Body of pancreas (tissue), 4 donors: ENCODE results near the gene RBM33. TPM values are rescaled to one million over a fixed set of nuclear protein-coding genes. Genes with fewer than 3 reads are reported as not detected.
A peak's percentile ranks its signal among the peaks of the same experiment; 100 is the strongest.
"Not testable (repeated sequence)": the region's sequence is repeated elsewhere in the genome, so short reads cannot be mapped to it uniquely, and the experiment has no call there.

Source experiments
- ATAC-seq: fragments of 150-250 bp; one replicate; pipeline ENCODE4 v1.9.1; 2016
- DNase-seq, 4 donors: peaks; one replicate each; pipeline ENCODE4 v3.0.0-alpha.2; 2019
- H3K27ac ChIP-seq, 4 donors: fragments of 200-600 bp; sonication (generic); 1 replicate in 3 of 4; 2 replicates in 1 of 4; pipeline versions ENCODE4 v1.5.1 to v1.6.1; 2016 to 2019; ENCODE audit warnings: mild to moderate bottlenecking in 1 of 4, mixed read lengths in 1 of 4, moderate library complexity in 1 of 4
- H3K27me3 ChIP-seq, 2 donors: fragments of 200-600 bp; sonication (generic); one replicate each; pipeline ENCODE4 v1.6.0; 2016; ENCODE audit warnings: mild to moderate bottlenecking in 1 of 2
- H3K36me3 ChIP-seq, 2 donors: fragments of 200-600 bp; sonication (generic); replicated peaks in 1 of 2; 2 replicates each; pipeline ENCODE4 v1.5.1; 2016; ENCODE audit warnings: low read depth in 2 of 2; ENCODE audit not compliant: insufficient read depth in 1 of 2
- H3K4me1 ChIP-seq: fragments of 200-600 bp; sonication (generic); one replicate; pipeline ENCODE4 v1.6.0; 2016
- H3K4me3 ChIP-seq, 2 donors: fragments of 200-600 bp; sonication (generic); 1 replicate in 1 of 2; 2 replicates in 1 of 2; pipeline ENCODE4 v1.5.1; 2016 to 2019
- H3K9me3 ChIP-seq, 3 donors: fragments of 200-600 bp; sonication (generic); 1 replicate in 2 of 3; 2 replicates in 1 of 3; pipeline ENCODE4 v1.5.1; 2016
- POLR2A ChIP-seq, 3 donors: fragments of 450-650 bp; IDR thresholded peaks; one replicate each; pipeline ENCODE4 v1.6.1; 2016; ENCODE audit warnings: antibody characterized with exemption in 3 of 3, mild to moderate bottlenecking in 2 of 3
- WGBS, 2 donors: methylation state at CpG; one replicate each; pipeline ENCODE4 v1.1.5; 2017; 5-methylcytosine and 5-hydroxymethylcytosine counted together
- intact Hi-C: fragments of 100-400 bp; cut with DNase I; formaldehyde crosslinking; loops from one replicate; pipeline ENCODE4 v1.15.1; 2023
- total RNA-seq, 2 donors: library from RNA; depleted of rRNA; stranded (reverse); fragments of >200 nt; gene quantifications; one replicate each; pipeline ENCODE4 v1.1.0, GENCODE V29; 2016
- TF ChIP-seq, protein P1 (sequence below), 7 experiments: fragments of 450-650 bp in 4 of 7; fragments of 200-600 bp in 3 of 7; sonication (generic) in 3 of 7; IDR thresholded peaks; one replicate each; pipeline ENCODE4 v1.5.1; 2016 to 2019; ENCODE audit warnings: antibody characterized with exemption in 7 of 7

Gene RBM33
- total RNA-seq, 2 donors from 2014 or later, result 30.6 to 78.4 TPM

DNA sequence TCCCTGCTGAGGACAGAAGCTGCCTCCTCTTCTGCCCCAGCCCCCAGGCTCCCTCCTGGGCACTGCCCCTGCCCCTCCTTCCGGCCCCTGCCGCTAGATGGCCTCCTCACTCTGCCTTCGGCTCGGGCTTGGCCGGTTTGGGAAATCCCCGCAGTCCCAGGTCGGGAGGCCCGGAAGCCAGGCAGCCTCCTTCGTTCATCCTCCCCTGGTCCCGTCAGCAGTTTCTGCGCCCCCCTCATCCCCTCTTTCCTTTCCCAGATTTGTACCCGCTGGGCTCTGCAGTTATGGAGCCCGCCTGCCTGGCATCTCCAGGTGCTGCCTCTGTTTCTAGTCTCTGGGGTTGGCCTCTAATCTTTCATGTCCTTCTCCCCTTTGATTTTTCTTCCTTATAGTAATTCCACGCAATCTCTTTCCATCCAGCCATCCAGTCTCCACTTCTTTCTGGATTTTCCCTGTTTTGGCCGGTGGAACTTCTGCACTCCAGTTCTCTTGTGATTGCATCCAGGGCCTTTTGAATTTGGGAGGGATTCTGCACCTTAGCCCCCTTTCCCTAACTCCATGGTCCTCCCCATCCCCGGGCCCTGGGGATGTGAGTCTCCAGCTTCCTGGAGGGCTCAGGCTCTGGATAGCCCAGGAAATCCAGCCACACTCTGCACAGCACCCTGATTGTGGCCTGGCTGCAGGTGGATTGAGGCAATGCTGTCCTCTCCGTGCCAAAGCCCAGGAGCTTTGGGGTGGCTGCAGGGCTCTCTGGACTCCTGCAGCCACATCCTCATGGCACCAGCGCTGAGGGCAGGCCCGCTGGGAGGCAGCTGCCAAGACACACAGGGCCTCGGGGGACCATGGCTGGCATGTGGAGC, 171.1 kb downstream of the RBM33 start:
- Histone ChIP-seq H3K4me1 (peaks cover 9% of the 10 kb centered on the region), H3K9me3 (no peaks in the 10 kb centered on the region), H3K4me3 (no peak overlapping the region), H3K27me3 (no peaks in the 10 kb centered on the region), H3K27ac (no peak overlapping the region), H3K36me3 (no peaks in the 10 kb centered on the region)
- DNase-seq (peak; percentile 54 to 76 (median 68)), ATAC-seq (peak; percentile 87)
- intact Hi-C loops, result no loop called here
- WGBS, 2 donors, result 16 to 26% methylated on average over 13 to 20 of the region's 20 CpGs
- no peak for TF ChIP-seq POLR2A (IDR thresholded peaks at IDR 0.05)
- TF ChIP-seq, protein P1, sequence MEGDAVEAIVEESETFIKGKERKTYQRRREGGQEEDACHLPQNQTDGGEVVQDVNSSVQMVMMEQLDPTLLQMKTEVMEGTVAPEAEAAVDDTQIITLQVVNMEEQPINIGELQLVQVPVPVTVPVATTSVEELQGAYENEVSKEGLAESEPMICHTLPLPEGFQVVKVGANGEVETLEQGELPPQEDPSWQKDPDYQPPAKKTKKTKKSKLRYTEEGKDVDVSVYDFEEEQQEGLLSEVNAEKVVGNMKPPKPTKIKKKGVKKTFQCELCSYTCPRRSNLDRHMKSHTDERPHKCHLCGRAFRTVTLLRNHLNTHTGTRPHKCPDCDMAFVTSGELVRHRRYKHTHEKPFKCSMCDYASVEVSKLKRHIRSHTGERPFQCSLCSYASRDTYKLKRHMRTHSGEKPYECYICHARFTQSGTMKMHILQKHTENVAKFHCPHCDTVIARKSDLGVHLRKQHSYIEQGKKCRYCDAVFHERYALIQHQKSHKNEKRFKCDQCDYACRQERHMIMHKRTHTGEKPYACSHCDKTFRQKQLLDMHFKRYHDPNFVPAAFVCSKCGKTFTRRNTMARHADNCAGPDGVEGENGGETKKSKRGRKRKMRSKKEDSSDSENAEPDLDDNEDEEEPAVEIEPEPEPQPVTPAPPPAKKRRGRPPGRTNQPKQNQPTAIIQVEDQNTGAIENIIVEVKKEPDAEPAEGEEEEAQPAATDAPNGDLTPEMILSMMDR (IDR thresholded peaks at IDR 0.05), result peak; percentile 60 to 86 (median 71)

DNA sequence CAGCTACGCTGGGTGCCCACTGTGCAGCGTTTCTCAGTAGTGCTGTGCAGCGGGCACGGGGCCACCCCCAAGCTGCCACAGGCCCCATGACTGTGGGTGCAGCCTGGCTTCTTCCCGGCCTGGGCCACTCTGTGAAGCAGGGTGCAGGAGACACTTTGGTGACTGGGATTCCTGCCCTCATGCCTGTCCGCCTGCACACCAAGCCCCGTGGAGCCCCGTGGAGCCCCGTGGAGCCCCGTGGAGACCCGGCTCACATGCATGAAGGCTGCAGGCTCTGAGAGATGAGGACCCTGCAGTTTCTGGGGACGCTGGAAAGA, 171.7 kb downstream of the RBM33 start:
- Histone ChIP-seq H3K4me1 (peaks cover 8% of the 10 kb centered on the region), H3K4me3 (no peak overlapping the region), H3K27ac (no peak overlapping the region), H3K27me3 (no peaks in the 10 kb centered on the region), H3K36me3 (no peaks in the 10 kb centered on the region), H3K9me3 (no peaks in the 10 kb centered on the region)
- WGBS, 2 donors, result 73 to 83% methylated on average over 7 to 12 of the region's 12 CpGs
- TF ChIP-seq, protein P1 (IDR thresholded peaks at IDR 0.05), result no peak
- no peak for TF ChIP-seq POLR2A (IDR thresholded peaks at IDR 0.05)
- intact Hi-C loops, result no loop called here
- DNase-seq (no peak), ATAC-seq (no peak)

DNA sequence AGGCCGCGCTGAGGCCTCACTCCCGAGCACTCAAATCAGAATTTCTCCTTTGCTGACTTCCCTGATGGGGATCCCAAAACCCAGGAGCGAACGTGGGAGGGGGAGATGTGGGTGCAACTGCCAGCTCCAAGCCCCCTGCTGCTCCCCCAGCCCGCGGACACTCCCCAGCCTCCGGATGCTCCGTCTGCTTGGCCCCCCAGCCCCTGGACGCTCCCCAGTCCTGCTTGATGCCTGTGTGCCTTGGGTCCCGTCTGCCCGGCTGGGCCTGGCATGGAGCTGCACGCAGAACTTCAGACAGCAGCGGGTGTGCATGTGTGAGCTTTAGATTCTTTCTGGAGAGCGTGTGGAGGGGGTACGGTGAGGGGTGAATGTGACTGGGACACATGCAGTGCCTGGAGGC, 172.5 kb downstream of the RBM33 start:
- no peak for DNase-seq
- Histone ChIP-seq H3K27ac (no peak overlapping the region), H3K9me3 (no peaks in the 10 kb centered on the region), H3K27me3 (no peaks in the 10 kb centered on the region), H3K36me3 (no peaks in the 10 kb centered on the region), H3K4me1 (peaks cover 3% of the 10 kb centered on the region), H3K4me3 (no peak overlapping the region)
- TF ChIP-seq POLR2A (IDR thresholded peaks at IDR 0.05), result no peak
- TF ChIP-seq, protein P1 (IDR thresholded peaks at IDR 0.05), result no peak
- intact Hi-C loops, result no loop called here
- ATAC-seq, result no peak
- 79 to 81% methylated on average over 12 to 16 of the region's 16 CpGs for WGBS, 2 donors

DNA sequence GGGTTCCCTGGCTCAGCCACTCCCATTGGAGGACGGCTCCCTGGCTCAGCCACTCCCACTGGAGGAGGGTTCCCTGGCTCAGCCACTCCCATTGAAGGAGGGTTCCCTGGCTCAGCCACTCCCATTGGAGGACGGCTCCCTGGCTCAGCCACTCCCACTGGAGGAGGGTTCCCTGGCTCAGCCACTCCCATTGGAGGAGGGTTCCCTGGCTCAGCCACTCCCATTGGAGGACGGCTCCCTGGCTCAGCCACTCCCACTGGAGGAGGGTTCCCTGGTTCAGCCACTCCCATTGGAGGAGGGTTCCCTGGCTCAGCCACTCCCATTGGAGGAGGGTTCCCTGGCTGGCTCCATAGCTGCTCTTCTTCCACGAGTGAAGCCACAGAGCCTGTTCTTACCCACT, 173.1 kb downstream of the RBM33 start:
- H3K9me3 ChIP-seq, H3K4me1 ChIP-seq, H3K36me3 ChIP-seq, ATAC-seq, DNase-seq, H3K27me3 ChIP-seq, H3K27ac ChIP-seq, intact Hi-C loops, H3K4me3 ChIP-seq: not testable (repeated sequence)
- 70% methylated on average over 4 of the region's 4 CpGs; no CpG with 5 or more reads in 1 of the 2 donors for WGBS, 2 donors

DNA sequence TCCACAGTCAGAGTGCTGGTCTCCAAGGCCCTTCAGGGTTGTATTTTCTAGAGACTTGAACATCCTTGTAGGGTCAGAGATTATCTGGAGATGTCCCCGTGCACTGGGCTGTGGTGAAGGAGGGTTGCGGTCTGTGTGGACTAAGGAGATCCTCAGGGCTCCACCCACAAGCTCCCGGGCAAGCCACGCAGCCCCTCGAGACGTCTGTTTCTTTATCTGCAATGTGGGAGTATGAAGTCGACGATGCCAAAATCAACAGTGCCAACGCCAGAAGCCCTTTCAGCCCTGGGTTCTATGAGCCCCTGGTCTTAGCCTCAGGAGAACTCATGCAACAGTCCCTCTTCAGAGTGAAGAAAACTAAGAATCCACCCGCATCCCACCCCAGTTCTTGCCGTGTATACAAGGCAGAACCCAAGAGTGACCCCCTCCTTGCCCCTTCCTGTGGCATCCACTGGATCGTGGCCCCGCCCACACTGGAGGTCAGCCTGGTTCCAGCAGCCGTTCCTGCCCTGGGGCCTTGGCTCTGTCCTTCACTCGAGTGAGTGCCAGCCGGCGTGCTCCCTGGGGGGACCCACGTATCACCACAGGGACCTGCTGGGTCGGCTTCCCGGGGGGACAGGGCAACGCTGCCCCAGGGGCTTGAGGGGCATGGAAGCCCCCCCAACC, 173.8 kb downstream of the RBM33 start:
- WGBS, 2 donors, result 40 to 56% methylated on average over 17 to 21 of the region's 21 CpGs
- ATAC-seq, result no peak
- Histone ChIP-seq H3K9me3 (no peaks in the 10 kb centered on the region), H3K4me1 (no peaks in the 10 kb centered on the region), H3K36me3 (no peaks in the 10 kb centered on the region), H3K27ac (no peak overlapping the region), H3K4me3 (no peak overlapping the region), H3K27me3 (no peaks in the 10 kb centered on the region)
- TF ChIP-seq, protein P1 (IDR thresholded peaks at IDR 0.05), result no peak
- TF ChIP-seq POLR2A (IDR thresholded peaks at IDR 0.05), result no peak
- intact Hi-C loops, result no loop called here
- DNase-seq, result no peak
